Stimulated activated CD8-positive, alpha-beta memory T cell treated with anti-CD3 and anti-CD28 coated beads, Interleukin-4, amount 100 ng/mL, for 4 hours (primary cell): ENCODE results near the gene NHSL1.

Source experiments
- DNase-seq, 2 donors: peaks; one replicate each; pipeline ENCODE4 v3.0.0-alpha.2; 2020; ENCODE audit warnings: low read depth in 2 of 2, low spot score in 1 of 2

Gene NHSL1

GRCh38 chr6:138377042-138377441 lies 122.3 kb downstream of the NHSL1 start:
- DNase-seq: no peak

GRCh38 chr6:138374815-138375214 lies 124.5 kb downstream of the NHSL1 start:
- DNase-seq: no peak

GRCh38 chr6:138374230-138374629 lies 125.1 kb downstream of the NHSL1 start:
- no peak for DNase-seq

GRCh38 chr6:138372711-138373463 lies 126.4 kb downstream of the NHSL1 start:
- no peak for DNase-seq
